Measurements from ENCODE around the gene MAML3.

MAML3 gene

GRCh38 chr4:139851133-139851532, 302.9 kb downstream of the MAML3 start:
- Histone ChIP-seq H3K9me3 (ENCODE audit: severe bottlenecking) (no peaks in the 10 kb centered on the region), H3K4me1 (ENCODE audit: insufficient read depth, poor library complexity, severe bottlenecking) (no peaks in the 10 kb centered on the region), H3K36me3 (ENCODE audit: low read depth) (no peaks in the 10 kb centered on the region), H3K4me3 (ENCODE audit: severe bottlenecking) (no peak overlapping the region), H3K27ac (ENCODE audit: poor library complexity, severe bottlenecking) (no peak overlapping the region), H3K27me3 (ENCODE audit: insufficient read depth, poor library complexity, severe bottlenecking) (no peaks in the 10 kb centered on the region)
- ATAC-seq (ENCODE audit: low read depth) (no peak), DNase-seq (ENCODE audit: low spot score) (no peak)
- TF ChIP-seq, protein P1, sequence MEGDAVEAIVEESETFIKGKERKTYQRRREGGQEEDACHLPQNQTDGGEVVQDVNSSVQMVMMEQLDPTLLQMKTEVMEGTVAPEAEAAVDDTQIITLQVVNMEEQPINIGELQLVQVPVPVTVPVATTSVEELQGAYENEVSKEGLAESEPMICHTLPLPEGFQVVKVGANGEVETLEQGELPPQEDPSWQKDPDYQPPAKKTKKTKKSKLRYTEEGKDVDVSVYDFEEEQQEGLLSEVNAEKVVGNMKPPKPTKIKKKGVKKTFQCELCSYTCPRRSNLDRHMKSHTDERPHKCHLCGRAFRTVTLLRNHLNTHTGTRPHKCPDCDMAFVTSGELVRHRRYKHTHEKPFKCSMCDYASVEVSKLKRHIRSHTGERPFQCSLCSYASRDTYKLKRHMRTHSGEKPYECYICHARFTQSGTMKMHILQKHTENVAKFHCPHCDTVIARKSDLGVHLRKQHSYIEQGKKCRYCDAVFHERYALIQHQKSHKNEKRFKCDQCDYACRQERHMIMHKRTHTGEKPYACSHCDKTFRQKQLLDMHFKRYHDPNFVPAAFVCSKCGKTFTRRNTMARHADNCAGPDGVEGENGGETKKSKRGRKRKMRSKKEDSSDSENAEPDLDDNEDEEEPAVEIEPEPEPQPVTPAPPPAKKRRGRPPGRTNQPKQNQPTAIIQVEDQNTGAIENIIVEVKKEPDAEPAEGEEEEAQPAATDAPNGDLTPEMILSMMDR (IDR thresholded peaks at IDR 0.05; ENCODE audit: poor library complexity, severe bottlenecking), result no peak

- Histone ChIP-seq H3K4me1 (ENCODE audit: insufficient read depth, poor library complexity, severe bottlenecking) (no peaks in the 10 kb centered on the region), H3K4me3 (ENCODE audit: severe bottlenecking) (no peak overlapping the region), H3K36me3 (ENCODE audit: low read depth) (no peaks in the 10 kb centered on the region), H3K27ac (ENCODE audit: poor library complexity, severe bottlenecking) (no peak overlapping the region), H3K27me3 (ENCODE audit: insufficient read depth, poor library complexity, severe bottlenecking) (no peaks in the 10 kb centered on the region), H3K9me3 (ENCODE audit: severe bottlenecking) (no peaks in the 10 kb centered on the region)
- DNase-seq (ENCODE audit: low spot score) (no peak), ATAC-seq (ENCODE audit: low read depth) (no peak)
- TF ChIP-seq, protein P1 (IDR thresholded peaks at IDR 0.05; ENCODE audit: poor library complexity, severe bottlenecking), result no peak
These were observed 304.8 kb downstream of the MAML3 start for GRCh38 chr4:139849219-139849618.

- TF ChIP-seq, protein P1 (IDR thresholded peaks at IDR 0.05; ENCODE audit: poor library complexity, severe bottlenecking), result no peak
- Histone ChIP-seq H3K4me3 (ENCODE audit: severe bottlenecking) (no peak overlapping the region), H3K4me1 (ENCODE audit: insufficient read depth, poor library complexity, severe bottlenecking) (no peaks in the 10 kb centered on the region), H3K27me3 (ENCODE audit: insufficient read depth, poor library complexity, severe bottlenecking) (no peaks in the 10 kb centered on the region), H3K36me3 (ENCODE audit: low read depth) (no peaks in the 10 kb centered on the region), H3K27ac (ENCODE audit: poor library complexity, severe bottlenecking) (no peak overlapping the region), H3K9me3 (ENCODE audit: severe bottlenecking) (no peaks in the 10 kb centered on the region)
- DNase-seq (ENCODE audit: low spot score) (no peak), ATAC-seq (ENCODE audit: low read depth) (no peak)
These were observed 306.0 kb downstream of the MAML3 start for GRCh38 chr4:139848028-139848427.

DNA sequence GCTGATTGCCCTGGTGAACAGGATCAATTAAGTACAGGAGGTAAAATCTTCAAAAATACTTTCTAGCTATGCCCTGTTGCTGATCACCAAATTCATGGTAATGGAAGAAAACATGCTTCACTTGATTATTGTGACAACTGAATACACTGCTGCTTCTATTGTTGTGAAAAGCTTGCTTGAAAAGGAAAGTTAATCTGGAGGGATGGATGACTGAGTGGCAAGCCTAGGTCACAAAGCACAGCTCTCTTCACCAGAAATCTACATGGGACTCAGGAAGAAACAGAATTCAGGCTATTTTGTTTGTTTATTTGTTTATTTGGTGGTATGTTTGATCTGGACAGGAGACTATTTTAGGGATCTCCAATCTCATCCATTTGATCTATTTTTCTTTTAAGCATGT, 306.4 kb downstream of the MAML3 start:
- Histone ChIP-seq H3K4me3 (ENCODE audit: severe bottlenecking) (no peak overlapping the region), H3K27me3 (ENCODE audit: insufficient read depth, poor library complexity, severe bottlenecking) (no peaks in the 10 kb centered on the region), H3K27ac (ENCODE audit: poor library complexity, severe bottlenecking) (no peak overlapping the region), H3K9me3 (ENCODE audit: severe bottlenecking) (no peaks in the 10 kb centered on the region), H3K36me3 (ENCODE audit: low read depth) (no peaks in the 10 kb centered on the region), H3K4me1 (ENCODE audit: insufficient read depth, poor library complexity, severe bottlenecking) (no peaks in the 10 kb centered on the region)
- no peak for DNase-seq (ENCODE audit: low spot score)
- TF ChIP-seq, protein P1 (IDR thresholded peaks at IDR 0.05; ENCODE audit: poor library complexity, severe bottlenecking), result no peak
- no peak for ATAC-seq (ENCODE audit: low read depth)

DNA sequence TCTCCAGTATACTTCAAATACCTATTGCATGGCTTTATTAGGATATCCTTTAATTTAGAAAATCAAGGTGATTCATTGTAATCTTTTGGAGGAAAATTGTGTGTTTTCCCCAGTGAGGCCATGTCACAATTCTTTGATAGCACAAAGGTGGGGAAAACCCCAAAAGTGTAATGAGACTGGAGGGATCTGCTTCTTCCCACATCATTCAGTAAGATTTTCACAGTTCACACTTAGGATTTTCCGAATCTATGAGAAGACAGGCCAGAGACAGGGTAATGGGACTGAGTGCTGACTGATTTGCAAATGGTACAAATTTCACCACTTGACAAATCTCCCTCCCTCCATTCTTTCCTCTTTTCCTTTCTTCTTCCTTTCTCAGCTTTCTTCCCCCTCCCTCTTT, 307.2 kb downstream of the MAML3 start:
- no peak for DNase-seq (ENCODE audit: low spot score)
- TF ChIP-seq, protein P1 (IDR thresholded peaks at IDR 0.05; ENCODE audit: poor library complexity, severe bottlenecking), result no peak
- no peak for ATAC-seq (ENCODE audit: low read depth)
- no peaks in the 10 kb centered on the region for H3K9me3 ChIP-seq (ENCODE audit: severe bottlenecking)
- H3K27ac ChIP-seq (ENCODE audit: poor library complexity, severe bottlenecking), result no peak overlapping the region
- H3K4me1 ChIP-seq (ENCODE audit: insufficient read depth, poor library complexity, severe bottlenecking), result no peaks in the 10 kb centered on the region
- no peaks in the 10 kb centered on the region for H3K27me3 ChIP-seq (ENCODE audit: insufficient read depth, poor library complexity, severe bottlenecking)
- no peak overlapping the region for H3K4me3 ChIP-seq (ENCODE audit: severe bottlenecking)
- H3K36me3 ChIP-seq (ENCODE audit: low read depth), result no peaks in the 10 kb centered on the region

Data from RWPE2 (cell line).